Measurements from ENCODE around the gene KRT81. TPM values are rescaled to one million over a fixed set of nuclear protein-coding genes. Genes with fewer than 3 reads are reported as not detected.

KRT81 gene
- total and polyA plus RNA-seq, 8 donors, result 0.22 to 0.76 (median 0.52) TPM; not detected in 4

- no peak overlapping the region for H3K27ac ChIP-seq
- no peaks in the 10 kb centered on the region for H3K27me3 ChIP-seq
- no peaks in the 10 kb centered on the region for H3K36me3 ChIP-seq
- DNase-seq (peak in 1 of 6 donors; percentile 2), FAIRE-seq (no peak), ATAC-seq (no peak)
- H3K4me1 ChIP-seq, result peaks cover 0 to 12% (median 4%) of the 10 kb centered on the region in 3 donors
- 84 to 85% methylated on average over 3 of the region's 3 CpGs for WGBS, 2 donors
- H3K4me3 ChIP-seq, result no peak overlapping the region
- no peak for TF ChIP-seq CTCF (IDR thresholded peaks at IDR 0.05)
- intact Hi-C loops (cut with DNase I), result loop anchor here in 1 of 3 donors (10.0 kb wide), 1 partner anchor 61 kb away; no protein-coding TSS in a partner anchor
- H3K9me3 ChIP-seq, result no peaks in the 10 kb centered on the region
These were observed 15.6 kb downstream of the KRT81 start for GRCh38 chr12:52275686-52276085.

GRCh38 chr12:52274521-52275120 lies 16.7 kb downstream of the KRT81 start, which contains the start of gene KRT86:
Gene KRT86 (plus strand): TSS chr12:52274645. CDS start chr12:52301917, 27,272 bp downstream.
- Histone ChIP-seq H3K27ac (no peak within 1 kb of the TSS), H3K27me3 (no peaks in the 10 kb centered on the region), H3K4me3 (no peak within 1 kb of the TSS), H3K36me3 (no peaks in the 10 kb centered on the region), H3K4me1 (peaks cover 0 to 4% (median 0%) of the 10 kb centered on the region in 3 donors), H3K9me3 (no peaks in the 10 kb centered on the region)
- FAIRE-seq, result no peak
- no peak for TF ChIP-seq CTCF (IDR thresholded peaks at IDR 0.05)
- no peak for ATAC-seq
- intact Hi-C loops (cut with DNase I), result loop anchor here in 1 of 3 donors (10.0 kb wide), 1 partner anchor 60 kb away; no protein-coding TSS in a partner anchor
- DNase-seq, result peak in 2 of 6 donors; percentile 6
- WGBS, 2 donors, result 70 to 86% methylated on average over 3 of the region's 3 CpGs

- no peak for TF ChIP-seq CTCF (IDR thresholded peaks at IDR 0.05)
- 88 to 92% methylated on average over 1 of the region's 1 CpG for WGBS, 2 donors
- H3K27me3 ChIP-seq, result no peaks in the 10 kb centered on the region
- H3K9me3 ChIP-seq, result no peaks in the 10 kb centered on the region
- DNase-seq, result no peak
- no peak overlapping the region for H3K4me3 ChIP-seq
- intact Hi-C loops (cut with DNase I), result loop anchor here in 1 of 3 donors (10.0 kb wide), 1 partner anchor 56 kb away; no protein-coding TSS in a partner anchor
- no peaks in the 10 kb centered on the region for H3K36me3 ChIP-seq
- no peak for ATAC-seq
- no peaks in the 10 kb centered on the region for H3K4me1 ChIP-seq
- FAIRE-seq, result no peak
- no peak overlapping the region for H3K27ac ChIP-seq
These were observed 20.2 kb downstream of the KRT81 start for GRCh38 chr12:52271158-52271557.

GRCh38 chr12:52270541-52271070 lies 20.7 kb downstream of the KRT81 start:
- no peaks in the 10 kb centered on the region for H3K4me1 ChIP-seq
- no peak overlapping the region for H3K27ac ChIP-seq
- H3K36me3 ChIP-seq, result no peaks in the 10 kb centered on the region
- no peaks in the 10 kb centered on the region for H3K27me3 ChIP-seq
- FAIRE-seq (no peak), DNase-seq (peak in 1 of 6 donors; percentile 7), ATAC-seq (no peak)
- H3K9me3 ChIP-seq, result no peaks in the 10 kb centered on the region
- WGBS, 2 donors, result 88 to 91% methylated on average over 6 of the region's 6 CpGs
- H3K4me3 ChIP-seq, result no peak overlapping the region
- intact Hi-C loops (cut with DNase I), result loop anchor here in 1 of 3 donors (10.0 kb wide), 1 partner anchor 56 kb away; no protein-coding TSS in a partner anchor
- no peak for TF ChIP-seq CTCF (IDR thresholded peaks at IDR 0.05)

- Histone ChIP-seq H3K27me3 (no peaks in the 10 kb centered on the region), H3K36me3 (no peaks in the 10 kb centered on the region), H3K4me3 (no peak overlapping the region), H3K9me3 (no peaks in the 10 kb centered on the region), H3K27ac (no peak overlapping the region), H3K4me1 (peaks cover 0 to 4% (median 0%) of the 10 kb centered on the region in 3 donors)
- FAIRE-seq (no peak), ATAC-seq (no peak), DNase-seq (no peak)
- intact Hi-C loops (cut with DNase I), result no loop called here
- TF ChIP-seq CTCF (IDR thresholded peaks at IDR 0.05), result no peak
- WGBS, 2 donors, result 77 to 87% methylated on average over 2 of the region's 2 CpGs
These were observed 23.1 kb downstream of the KRT81 start for GRCh38 chr12:52268212-52268611.
